ENCODE measurements around the gene PPP2R2C. TPM values are rescaled to one million over a fixed set of nuclear protein-coding genes. Genes with fewer than 3 reads are reported as not detected.

Gene PPP2R2C
- total and polyA plus RNA-seq, 5 donors from 2014 or later, result not detected

GRCh38 chr4:6299875-6300274 is 172.5 kb downstream of the PPP2R2C start:
- H3K4me3 ChIP-seq (ENCODE audit: low read depth, low read length), result no peak overlapping the region

GRCh38 chr4:6298852-6299251 is 173.6 kb downstream of the PPP2R2C start:
- Mint-ChIP-seq H3K27ac (no peak overlapping the region), H3K27me3 (no peaks in the 10 kb centered on the region), H3K36me3 (peaks cover 30% of the 10 kb centered on the region), H3K9me3 (peaks cover 0 to 1% (median 0%) of the 10 kb centered on the region in 7 donors), H3K4me1 (no peaks in the 10 kb centered on the region), H3K4me3 (no peak overlapping the region)
- DNase-seq (no peak), ATAC-seq (ENCODE audit: low read depth in 2 of 2) (no peak)
- H3K4me1 ChIP-seq (ENCODE audit: control insufficient read depth, insufficient read depth, low read length, poor library complexity, severe bottlenecking), result no peaks in the 10 kb centered on the region
- H3K9me3 ChIP-seq (ENCODE audit: control insufficient read depth in 2 of 2, low read length in 2 of 2), result no peaks in the 10 kb centered on the region
- no peaks in the 10 kb centered on the region for H3K36me3 ChIP-seq (ENCODE audit: control insufficient read depth, insufficient read depth, low read length)
- H3K27me3 ChIP-seq (ENCODE audit: control insufficient read depth, insufficient read depth, low read length), result no peaks in the 10 kb centered on the region
- no peak overlapping the region for H3K4me3 ChIP-seq (ENCODE audit: low read depth, low read length)
- no peak overlapping the region for H3K27ac ChIP-seq (ENCODE audit: insufficient read depth, low read length, poor library complexity, severe bottlenecking)

More at GRCh38 chr4:6299875-6300274, 172.5 kb downstream of the PPP2R2C start:
- no peaks in the 10 kb centered on the region for H3K27me3 Mint-ChIP-seq
- peaks cover 25% of the 10 kb centered on the region for H3K36me3 Mint-ChIP-seq
- no peak for ATAC-seq (ENCODE audit: low read depth in 2 of 2)
- Histone ChIP-seq H3K36me3 (ENCODE audit: control insufficient read depth, insufficient read depth, low read length) (no peaks in the 10 kb centered on the region), H3K4me1 (ENCODE audit: control insufficient read depth, insufficient read depth, low read length, poor library complexity, severe bottlenecking) (no peaks in the 10 kb centered on the region), H3K27ac (ENCODE audit: insufficient read depth, low read length, poor library complexity, severe bottlenecking) (no peak overlapping the region), H3K27me3 (ENCODE audit: control insufficient read depth, insufficient read depth, low read length) (no peaks in the 10 kb centered on the region), H3K9me3 (ENCODE audit: control insufficient read depth in 2 of 2, low read length in 2 of 2) (no peaks in the 10 kb centered on the region)
- H3K27ac Mint-ChIP-seq, result no peak overlapping the region
- H3K9me3 Mint-ChIP-seq, result peaks cover 0 to 1% (median 0%) of the 10 kb centered on the region in 7 donors
- DNase-seq, result no peak
- H3K4me1 Mint-ChIP-seq, result no peaks in the 10 kb centered on the region
- no peak overlapping the region for H3K4me3 Mint-ChIP-seq

GRCh38 chr4:6298035-6298434 is 174.4 kb downstream of the PPP2R2C start:
- H3K36me3 ChIP-seq (ENCODE audit: control insufficient read depth, insufficient read depth, low read length), result no peaks in the 10 kb centered on the region
- H3K9me3 Mint-ChIP-seq, result peaks cover 0 to 1% (median 0%) of the 10 kb centered on the region in 7 donors
- H3K9me3 ChIP-seq (ENCODE audit: control insufficient read depth in 2 of 2, low read length in 2 of 2), result no peaks in the 10 kb centered on the region
- H3K27me3 Mint-ChIP-seq, result no peaks in the 10 kb centered on the region
- H3K4me1 Mint-ChIP-seq, result no peaks in the 10 kb centered on the region
- H3K27me3 ChIP-seq (ENCODE audit: control insufficient read depth, insufficient read depth, low read length), result no peaks in the 10 kb centered on the region
- peaks cover 33% of the 10 kb centered on the region for H3K36me3 Mint-ChIP-seq
- H3K4me1 ChIP-seq (ENCODE audit: control insufficient read depth, insufficient read depth, low read length, poor library complexity, severe bottlenecking), result no peaks in the 10 kb centered on the region
- no peak for ATAC-seq (ENCODE audit: low read depth in 2 of 2)
- H3K27ac Mint-ChIP-seq, result no peak overlapping the region
- no peak overlapping the region for H3K27ac ChIP-seq (ENCODE audit: insufficient read depth, low read length, poor library complexity, severe bottlenecking)
- no peak overlapping the region for H3K4me3 Mint-ChIP-seq
- DNase-seq, result no peak
- no peak overlapping the region for H3K4me3 ChIP-seq (ENCODE audit: low read depth, low read length)

- no peak overlapping the region for H3K4me3 ChIP-seq (ENCODE audit: low read depth, low read length)
- Mint-ChIP-seq H3K27me3 (no peaks in the 10 kb centered on the region), H3K36me3 (peaks cover 27% of the 10 kb centered on the region), H3K4me1 (no peaks in the 10 kb centered on the region), H3K9me3 (peaks cover 0 to 1% (median 0%) of the 10 kb centered on the region in 7 donors), H3K4me3 (no peak overlapping the region), H3K27ac (no peak overlapping the region)
- no peaks in the 10 kb centered on the region for H3K27me3 ChIP-seq (ENCODE audit: control insufficient read depth, insufficient read depth, low read length)
- H3K36me3 ChIP-seq (ENCODE audit: control insufficient read depth, insufficient read depth, low read length), result no peaks in the 10 kb centered on the region
- H3K9me3 ChIP-seq (ENCODE audit: control insufficient read depth in 2 of 2, low read length in 2 of 2), result no peaks in the 10 kb centered on the region
- no peak for ATAC-seq (ENCODE audit: low read depth in 2 of 2)
- H3K27ac ChIP-seq (ENCODE audit: insufficient read depth, low read length, poor library complexity, severe bottlenecking), result no peak overlapping the region
- no peaks in the 10 kb centered on the region for H3K4me1 ChIP-seq (ENCODE audit: control insufficient read depth, insufficient read depth, low read length, poor library complexity, severe bottlenecking)
- DNase-seq, result no peak
Observed at GRCh38 chr4:6297266-6297815, 175.1 kb downstream of the PPP2R2C start.

- H3K9me3 ChIP-seq (ENCODE audit: control insufficient read depth in 2 of 2, low read length in 2 of 2), result no peaks in the 10 kb centered on the region
- Mint-ChIP-seq H3K36me3 (peaks cover 19% of the 10 kb centered on the region), H3K4me1 (no peaks in the 10 kb centered on the region), H3K27ac (no peak overlapping the region), H3K4me3 (no peak overlapping the region), H3K9me3 (peaks cover 0 to under 1% (median 0%) of the 10 kb centered on the region in 7 donors), H3K27me3 (no peaks in the 10 kb centered on the region)
- no peaks in the 10 kb centered on the region for H3K27me3 ChIP-seq (ENCODE audit: control insufficient read depth, insufficient read depth, low read length)
- ATAC-seq (ENCODE audit: low read depth in 2 of 2) (no peak), DNase-seq (no peak)
- H3K36me3 ChIP-seq (ENCODE audit: control insufficient read depth, insufficient read depth, low read length), result no peaks in the 10 kb centered on the region
- no peaks in the 10 kb centered on the region for H3K4me1 ChIP-seq (ENCODE audit: control insufficient read depth, insufficient read depth, low read length, poor library complexity, severe bottlenecking)
- no peak overlapping the region for H3K4me3 ChIP-seq (ENCODE audit: low read depth, low read length)
- no peak overlapping the region for H3K27ac ChIP-seq (ENCODE audit: insufficient read depth, low read length, poor library complexity, severe bottlenecking)
Observed at GRCh38 chr4:6296026-6296425, 176.4 kb downstream of the PPP2R2C start.

GRCh38 chr4:6295495-6295894 is 176.9 kb downstream of the PPP2R2C start:
- no peak overlapping the region for H3K4me3 Mint-ChIP-seq
- no peak overlapping the region for H3K27ac Mint-ChIP-seq
- Histone ChIP-seq H3K27me3 (ENCODE audit: control insufficient read depth, insufficient read depth, low read length) (no peaks in the 10 kb centered on the region), H3K9me3 (ENCODE audit: control insufficient read depth in 2 of 2, low read length in 2 of 2) (no peaks in the 10 kb centered on the region), H3K27ac (ENCODE audit: insufficient read depth, low read length, poor library complexity, severe bottlenecking) (no peak overlapping the region), H3K4me3 (ENCODE audit: low read depth, low read length) (no peak overlapping the region), H3K36me3 (ENCODE audit: control insufficient read depth, insufficient read depth, low read length) (no peaks in the 10 kb centered on the region), H3K4me1 (ENCODE audit: control insufficient read depth, insufficient read depth, low read length, poor library complexity, severe bottlenecking) (no peaks in the 10 kb centered on the region)
- H3K27me3 Mint-ChIP-seq, result no peaks in the 10 kb centered on the region
- peaks cover 14% of the 10 kb centered on the region for H3K36me3 Mint-ChIP-seq
- DNase-seq (no peak), ATAC-seq (ENCODE audit: low read depth in 2 of 2) (no peak)
- H3K9me3 Mint-ChIP-seq, result no peaks in the 10 kb centered on the region
- no peaks in the 10 kb centered on the region for H3K4me1 Mint-ChIP-seq

GRCh38 chr4:6294705-6295421 is 177.6 kb downstream of the PPP2R2C start:
- DNase-seq (no peak), ATAC-seq (ENCODE audit: low read depth in 2 of 2) (no peak)
- Mint-ChIP-seq H3K4me3 (no peak overlapping the region), H3K4me1 (no peaks in the 10 kb centered on the region), H3K27me3 (no peaks in the 10 kb centered on the region), H3K27ac (no peak overlapping the region), H3K36me3 (peaks cover 13% of the 10 kb centered on the region), H3K9me3 (no peaks in the 10 kb centered on the region)
- Histone ChIP-seq H3K9me3 (ENCODE audit: control insufficient read depth in 2 of 2, low read length in 2 of 2) (no peaks in the 10 kb centered on the region), H3K4me1 (ENCODE audit: control insufficient read depth, insufficient read depth, low read length, poor library complexity, severe bottlenecking) (no peaks in the 10 kb centered on the region), H3K36me3 (ENCODE audit: control insufficient read depth, insufficient read depth, low read length) (no peaks in the 10 kb centered on the region), H3K27ac (ENCODE audit: insufficient read depth, low read length, poor library complexity, severe bottlenecking) (no peak overlapping the region), H3K27me3 (ENCODE audit: control insufficient read depth, insufficient read depth, low read length) (no peaks in the 10 kb centered on the region), H3K4me3 (ENCODE audit: low read depth, low read length) (no peak overlapping the region)

- Histone ChIP-seq H3K4me3 (ENCODE audit: low read depth, low read length) (no peak overlapping the region), H3K27me3 (ENCODE audit: control insufficient read depth, insufficient read depth, low read length) (no peaks in the 10 kb centered on the region), H3K9me3 (ENCODE audit: control insufficient read depth in 2 of 2, low read length in 2 of 2) (no peaks in the 10 kb centered on the region), H3K36me3 (ENCODE audit: control insufficient read depth, insufficient read depth, low read length) (no peaks in the 10 kb centered on the region), H3K27ac (ENCODE audit: insufficient read depth, low read length, poor library complexity, severe bottlenecking) (no peak overlapping the region), H3K4me1 (ENCODE audit: control insufficient read depth, insufficient read depth, low read length, poor library complexity, severe bottlenecking) (no peaks in the 10 kb centered on the region)
- H3K9me3 Mint-ChIP-seq, result no peaks in the 10 kb centered on the region
- H3K4me1 Mint-ChIP-seq, result no peaks in the 10 kb centered on the region
- ATAC-seq (ENCODE audit: low read depth in 2 of 2) (no peak), DNase-seq (no peak)
- H3K27me3 Mint-ChIP-seq, result no peaks in the 10 kb centered on the region
- H3K4me3 Mint-ChIP-seq, result no peak overlapping the region
- H3K27ac Mint-ChIP-seq, result peak overlapping the region in 1 of 3 donors; percentile 27
- H3K36me3 Mint-ChIP-seq, result peaks cover 13% of the 10 kb centered on the region
Observed at GRCh38 chr4:6293661-6294060, 178.8 kb downstream of the PPP2R2C start.
